ENCODE results near the gene OR10V1. TPM values are rescaled to one million over a fixed set of nuclear protein-coding genes. Genes with fewer than 3 reads are reported as not detected.

OR10V1 gene
- total and polyA plus RNA-seq, 2 experiments from 2014 or later, result not detected

GRCh38 chr11:59758401-59759037 is 44.9 kb upstream of the OR10V1 start:
- Histone ChIP-seq H3F3A (replicated peaks; ENCODE audit: low read depth) (peaks cover 10% of the 10 kb centered on the region; the same call in 1 of the 2 replicates), H3K27me3 (ENCODE audit: insufficient read depth) (no peaks in the 10 kb centered on the region), H3K4me1 (ENCODE audit: insufficient read depth) (peaks cover 16% of the 10 kb centered on the region), H3K36me3 (ENCODE audit: insufficient read depth) (no peaks in the 10 kb centered on the region), H3K4me2 (no peak overlapping the region), H3K27ac (ENCODE audit: low read depth) (no peak overlapping the region), H3K4me3 (no peak overlapping the region), H4K20me1 (replicated peaks; ENCODE audit: insufficient read depth) (peaks cover 32% of the 10 kb centered on the region), H2AFZ (no peak overlapping the region), H3K9me2 (ENCODE audit: insufficient read depth) (no peaks in the 10 kb centered on the region), H3K79me2 (replicated peaks; ENCODE audit: insufficient read depth) (peaks cover 79% of the 10 kb centered on the region)
- TF ChIP-seq CREB1 (CRISPR knock-in tag; IDR thresholded peaks at IDR 0.05; ENCODE audit: low read depth), result no peak
- TF ChIP-seq EZH2phosphoT487 (IDR thresholded peaks at IDR 0.05; ENCODE audit: unreplicated experiment), result no peak
- no peak for TF ChIP-seq EZH2 (IDR thresholded peaks at IDR 0.05; ENCODE audit: low read depth, unreplicated experiment)
- TF ChIP-seq STAT1 (IDR thresholded peaks at IDR 0.05; ENCODE audit: unreplicated experiment), result no peak
- no peak for TF ChIP-seq ZNF331 (CRISPR knock-in tag; IDR thresholded peaks at IDR 0.05; ENCODE audit: low read depth)
- no peak for TF ChIP-seq ZNF462 (CRISPR knock-in tag; IDR thresholded peaks at IDR 0.05)
- TF ChIP-seq REST (IDR thresholded peaks at IDR 0.05; ENCODE audit: unreplicated experiment), result no peak
- TF ChIP-seq JUNB (IDR thresholded peaks at IDR 0.05; ENCODE audit: unreplicated experiment), result no peak
- no peak for TF ChIP-seq NANOG (IDR thresholded peaks at IDR 0.05; ENCODE audit: borderline replicate concordance)
- no peak for TF ChIP-seq CTCF (conservative IDR thresholded peaks at IDR 0.05; ENCODE audit: low read depth in 2 of 2)
- no peak for TF ChIP-seq POLR2AphosphoS5 (IDR thresholded peaks at IDR 0.05; ENCODE audit: low read depth)
- TF ChIP-seq ETS1 (IDR thresholded peaks at IDR 0.05), result no peak
- no peak for TF ChIP-seq ZNF114 (CRISPR knock-in tag; IDR thresholded peaks at IDR 0.05)
- no peak overlapping the region for H3K4me3 Mint-ChIP-seq
- no peak for ATAC-seq
- DNase-seq (ENCODE audit: low spot score), result no peak
- peaks cover 11% of the 10 kb centered on the region for H3K36me3 Mint-ChIP-seq (ENCODE audit: low read depth)
- H3K27ac Mint-ChIP-seq, result no peak overlapping the region
- peaks cover 31% of the 10 kb centered on the region for H3K4me1 Mint-ChIP-seq
- peaks cover 17% of the 10 kb centered on the region for H3K27me3 Mint-ChIP-seq (ENCODE audit: insufficient read depth, low read depth, poor library complexity)
- H3K9me3 Mint-ChIP-seq, result no peaks in the 10 kb centered on the region
